ENCODE measurements around the gene PTPRN2.

The PTPRN2 gene

DNA sequence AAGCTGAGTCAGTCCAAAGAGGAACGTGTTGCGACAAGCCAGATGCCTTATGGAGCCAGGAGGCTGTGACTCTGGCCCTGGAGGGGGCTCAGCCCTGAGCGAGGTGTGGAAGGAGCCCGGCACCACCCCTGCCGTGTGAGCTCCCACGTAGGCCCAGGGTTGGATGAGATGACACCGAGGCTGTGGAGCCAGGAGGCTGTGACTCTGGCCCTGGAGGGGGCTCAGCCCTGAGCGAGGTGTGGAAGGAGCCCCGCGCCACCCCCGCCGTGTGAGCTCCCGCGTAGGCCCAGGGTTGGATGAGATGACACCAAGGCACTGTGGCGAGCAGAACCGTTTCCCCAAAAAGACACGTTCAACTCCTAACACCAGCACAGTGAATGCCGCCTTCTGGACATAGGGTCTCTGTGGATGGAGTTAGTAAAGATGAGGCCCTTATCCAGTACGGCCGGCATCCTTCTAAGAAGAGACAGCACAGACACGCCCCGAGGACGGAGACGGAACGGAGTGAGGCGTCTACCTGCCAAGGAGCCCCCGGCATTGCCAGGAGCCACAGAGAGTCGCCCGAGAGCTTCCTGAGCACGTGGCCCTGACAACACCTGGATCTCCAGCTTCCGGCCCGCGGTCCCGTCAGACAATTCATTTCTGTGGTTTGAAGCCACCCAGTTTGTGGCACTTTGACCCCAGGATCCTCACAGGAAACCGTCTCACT lies 778.3 kb downstream of the PTPRN2 start:
- H3K36me3 Mint-ChIP-seq: no peaks in the 10 kb centered on the region
- peaks cover 9% of the 10 kb centered on the region for H3K27me3 Mint-ChIP-seq
- no peak for DNase-seq
- CTCF ChIA-PET: no interaction called here
- H3K27ac Mint-ChIP-seq: no peak overlapping the region
- no peak overlapping the region for H3K4me3 Mint-ChIP-seq
- peaks cover 3% of the 10 kb centered on the region for H3K9me3 Mint-ChIP-seq
- H3K4me1 Mint-ChIP-seq: no peaks in the 10 kb centered on the region

DNA sequence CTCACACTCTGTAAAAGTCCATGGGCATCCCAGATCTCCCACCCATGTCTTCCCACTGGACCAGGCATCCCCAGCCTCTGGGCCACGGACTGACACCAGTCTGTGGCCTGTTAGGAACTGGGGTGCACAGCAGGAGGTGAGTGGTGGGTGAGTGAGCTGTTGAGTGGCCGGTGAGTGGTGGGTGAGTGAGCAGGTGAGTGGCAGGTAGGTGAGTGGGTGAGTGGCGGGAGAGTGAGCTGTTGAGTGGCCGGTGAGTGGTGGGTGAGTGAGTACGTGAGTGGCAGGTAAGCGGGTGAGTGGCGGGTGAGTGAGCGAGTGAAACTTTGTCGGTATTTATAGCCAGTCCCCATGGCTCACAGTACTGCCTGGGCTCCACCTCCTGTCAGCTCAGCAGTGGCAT lies 779.6 kb downstream of the PTPRN2 start:
- H3K27ac Mint-ChIP-seq: no peak overlapping the region
- H3K36me3 Mint-ChIP-seq: no peaks in the 10 kb centered on the region
- H3K27me3 Mint-ChIP-seq: peaks cover 9% of the 10 kb centered on the region
- no peak overlapping the region for H3K4me3 Mint-ChIP-seq
- CTCF ChIA-PET: no interaction called here
- peaks cover 3% of the 10 kb centered on the region for H3K9me3 Mint-ChIP-seq
- H3K4me1 Mint-ChIP-seq: no peaks in the 10 kb centered on the region
- no peak for DNase-seq

DNA sequence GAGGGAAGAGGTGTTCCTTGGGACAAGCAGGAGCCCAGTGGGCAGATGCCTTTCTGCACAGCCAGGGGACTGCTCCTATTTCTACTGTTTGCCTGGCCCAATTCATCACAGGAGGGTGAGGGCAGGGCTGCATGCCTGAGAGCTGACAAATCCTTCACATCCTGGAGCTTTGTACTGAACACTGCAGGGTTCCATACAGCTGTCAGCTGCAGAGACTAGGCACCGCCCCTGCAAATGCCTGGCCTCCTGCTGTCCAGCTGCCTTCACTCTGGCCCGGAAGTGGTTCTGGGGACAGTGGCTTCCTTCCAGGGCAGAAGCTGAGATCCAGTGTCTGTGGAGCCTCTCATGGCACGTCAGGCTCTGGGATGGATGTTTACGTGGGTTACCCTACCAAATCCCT lies 780.1 kb downstream of the PTPRN2 start:
- Mint-ChIP-seq H3K4me1 (no peaks in the 10 kb centered on the region), H3K9me3 (peaks cover 3% of the 10 kb centered on the region), H3K27ac (no peak overlapping the region), H3K27me3 (peaks cover 9% of the 10 kb centered on the region), H3K4me3 (no peak overlapping the region), H3K36me3 (no peaks in the 10 kb centered on the region)
- DNase-seq: no peak
- CTCF ChIA-PET: no interaction called here

DNA sequence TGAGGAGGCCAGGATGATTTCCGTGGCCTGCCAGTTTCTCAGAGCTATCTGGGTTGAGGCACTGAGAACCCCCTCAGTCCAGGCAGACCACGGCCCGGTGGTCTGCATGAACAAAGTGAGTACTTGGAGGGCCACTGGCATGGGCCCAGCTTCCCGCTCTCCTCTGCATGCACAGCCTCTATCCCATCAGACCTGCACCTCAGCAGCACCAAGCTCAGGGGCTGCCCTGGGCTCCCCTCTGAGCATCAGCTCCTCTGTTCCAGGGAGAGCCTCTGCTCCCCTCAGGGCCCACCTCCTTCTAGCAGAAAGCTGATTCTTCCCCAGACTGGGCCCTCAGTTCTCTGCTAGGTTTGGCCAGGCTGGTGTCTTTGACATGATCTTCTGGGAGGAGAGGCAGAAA lies 780.9 kb downstream of the PTPRN2 start:
- peaks cover 3% of the 10 kb centered on the region for H3K9me3 Mint-ChIP-seq
- H3K27ac Mint-ChIP-seq: no peak overlapping the region
- H3K36me3 Mint-ChIP-seq: no peaks in the 10 kb centered on the region
- no peak for DNase-seq
- H3K4me1 Mint-ChIP-seq: no peaks in the 10 kb centered on the region
- peaks cover 9% of the 10 kb centered on the region for H3K27me3 Mint-ChIP-seq
- CTCF ChIA-PET: no interaction called here
- no peak overlapping the region for H3K4me3 Mint-ChIP-seq

DNA sequence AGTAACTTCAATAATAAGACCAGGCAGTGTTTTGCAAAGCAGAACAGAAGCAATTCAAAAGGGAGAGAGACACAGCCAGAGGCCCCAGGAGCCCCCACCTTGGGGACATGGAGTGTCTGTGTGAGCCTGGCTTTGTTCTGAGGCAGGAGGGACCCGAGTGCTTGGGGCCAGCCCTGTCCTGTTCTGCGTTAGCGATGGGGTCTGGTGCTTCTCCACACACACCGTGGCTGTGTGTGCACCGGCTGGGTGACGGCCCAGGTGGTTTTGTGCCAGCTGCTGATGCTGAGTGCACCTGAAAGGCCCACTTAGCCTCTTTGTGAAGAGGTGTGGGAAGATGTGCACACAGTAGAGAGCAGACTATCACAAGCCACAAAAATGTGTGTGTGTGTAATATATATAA lies 781.9 kb downstream of the PTPRN2 start:
- no peak for DNase-seq
- H3K36me3 Mint-ChIP-seq: no peaks in the 10 kb centered on the region
- CTCF ChIA-PET: no interaction called here
- H3K9me3 Mint-ChIP-seq: peaks cover 3% of the 10 kb centered on the region
- no peak overlapping the region for H3K4me3 Mint-ChIP-seq
- H3K4me1 Mint-ChIP-seq: no peaks in the 10 kb centered on the region
- peaks cover 9% of the 10 kb centered on the region for H3K27me3 Mint-ChIP-seq
- no peak overlapping the region for H3K27ac Mint-ChIP-seq

DNA sequence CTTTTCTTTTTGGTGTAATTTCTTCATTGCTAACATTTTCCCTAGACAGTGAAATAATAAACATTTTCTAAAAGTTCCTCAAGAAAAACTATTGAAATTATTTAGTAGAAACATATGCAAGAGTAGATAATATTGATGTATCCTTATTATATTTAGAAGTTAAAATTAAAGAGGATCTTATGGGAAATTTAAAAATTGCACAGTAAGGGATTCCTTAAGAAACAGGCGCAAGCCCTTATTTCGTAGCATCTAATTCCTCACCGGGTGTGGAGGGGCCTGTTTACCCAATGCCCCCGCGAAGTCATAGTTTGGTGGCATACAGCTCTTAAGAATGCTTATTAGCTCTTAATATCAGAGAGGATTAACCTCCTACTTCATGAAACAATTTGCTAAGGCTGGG lies 783.7 kb downstream of the PTPRN2 start:
- Mint-ChIP-seq H3K36me3 (no peaks in the 10 kb centered on the region), H3K4me1 (no peaks in the 10 kb centered on the region), H3K27ac (no peak overlapping the region), H3K27me3 (peaks cover 9% of the 10 kb centered on the region), H3K4me3 (no peak overlapping the region), H3K9me3 (peaks cover 3% of the 10 kb centered on the region)
- no peak for DNase-seq
- CTCF ChIA-PET: no interaction called here

DNA sequence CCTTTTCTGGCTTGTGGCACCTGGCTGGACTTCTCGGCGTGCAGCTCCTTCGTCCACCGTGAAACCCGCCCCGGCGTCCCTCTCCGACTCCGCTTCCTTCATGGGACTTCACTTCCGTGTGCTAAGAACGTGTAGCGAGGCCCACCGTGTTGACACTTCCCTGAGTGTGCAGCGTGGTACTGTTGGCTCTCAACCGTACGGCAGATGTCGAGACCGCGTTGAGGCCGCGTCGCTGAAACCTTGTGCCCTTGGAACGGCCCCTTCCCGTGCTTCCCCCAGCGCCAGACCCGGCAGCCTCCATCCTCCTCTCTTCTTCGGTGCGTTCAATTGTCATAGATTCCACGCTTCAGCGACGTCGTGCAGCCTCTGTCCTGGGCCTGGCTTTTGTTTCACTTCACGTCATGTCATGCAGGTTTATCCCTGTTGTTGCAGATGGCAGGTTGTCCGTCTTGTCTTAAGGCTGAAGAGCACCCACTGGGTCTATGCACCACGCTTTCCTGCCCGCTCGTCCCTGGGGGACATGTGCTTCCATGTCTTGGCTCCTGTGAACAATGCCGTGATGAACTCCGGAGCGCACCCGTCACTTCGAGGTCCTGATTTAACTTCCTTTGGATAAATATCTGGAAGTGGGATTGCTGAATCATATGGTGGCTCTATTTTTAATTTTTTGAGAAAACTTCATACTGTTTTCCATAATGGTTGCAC lies 785.5 kb downstream of the PTPRN2 start:
- Mint-ChIP-seq H3K4me3 (no peak overlapping the region), H3K36me3 (no peaks in the 10 kb centered on the region), H3K9me3 (no peaks in the 10 kb centered on the region), H3K4me1 (no peaks in the 10 kb centered on the region), H3K27ac (no peak overlapping the region), H3K27me3 (peaks cover 9% of the 10 kb centered on the region)
- no peak for DNase-seq
- CTCF ChIA-PET: no interaction called here

DNA sequence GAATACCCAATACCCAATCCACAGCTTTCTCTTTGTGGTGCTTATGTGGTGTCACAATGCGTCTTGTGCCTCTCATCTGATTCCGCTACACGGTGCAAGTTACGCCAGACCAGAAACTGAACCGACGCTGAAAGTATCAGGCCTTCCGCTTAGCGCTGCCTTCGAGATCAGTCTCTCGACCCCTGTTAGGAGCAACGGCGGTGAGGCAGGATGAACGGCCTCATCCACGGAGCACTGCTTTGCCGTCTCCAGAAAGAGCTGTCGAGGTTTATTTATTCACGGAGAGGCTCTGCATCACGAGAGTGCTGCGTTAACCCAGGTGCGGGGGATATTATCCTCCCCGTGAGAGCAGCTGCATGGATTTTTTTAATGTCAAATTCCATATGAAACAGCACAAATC lies 786.5 kb downstream of the PTPRN2 start:
- Mint-ChIP-seq H3K4me1 (no peaks in the 10 kb centered on the region), H3K9me3 (no peaks in the 10 kb centered on the region), H3K27ac (no peak overlapping the region), H3K4me3 (no peak overlapping the region), H3K36me3 (no peaks in the 10 kb centered on the region), H3K27me3 (peaks cover 5% of the 10 kb centered on the region)
- no peak for DNase-seq
- CTCF ChIA-PET: no interaction called here

DNA sequence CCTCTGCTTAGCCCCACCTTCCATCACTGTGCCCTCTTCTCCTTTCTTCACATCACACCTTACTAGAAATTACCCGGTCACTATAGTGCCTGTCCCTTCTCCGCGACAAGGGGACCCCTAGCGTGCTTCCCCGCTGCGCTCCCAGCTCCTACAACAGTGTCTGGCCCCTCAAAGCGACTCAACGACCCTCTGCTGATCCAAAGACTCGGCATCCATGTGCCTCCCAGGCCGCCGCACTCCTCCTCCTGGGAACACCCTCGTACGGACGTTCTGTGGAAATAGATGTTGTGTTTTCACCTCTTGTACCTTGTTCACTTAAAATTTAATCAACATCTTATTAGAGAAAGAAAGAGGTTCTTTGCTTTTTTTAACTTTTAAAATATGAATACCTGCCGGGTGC lies 787.3 kb downstream of the PTPRN2 start:
- Mint-ChIP-seq H3K27ac (no peak overlapping the region), H3K9me3 (no peaks in the 10 kb centered on the region), H3K4me3 (no peak overlapping the region), H3K36me3 (no peaks in the 10 kb centered on the region), H3K27me3 (peaks cover 5% of the 10 kb centered on the region), H3K4me1 (no peaks in the 10 kb centered on the region)
- CTCF ChIA-PET: no interaction called here
- DNase-seq: no peak

DNA sequence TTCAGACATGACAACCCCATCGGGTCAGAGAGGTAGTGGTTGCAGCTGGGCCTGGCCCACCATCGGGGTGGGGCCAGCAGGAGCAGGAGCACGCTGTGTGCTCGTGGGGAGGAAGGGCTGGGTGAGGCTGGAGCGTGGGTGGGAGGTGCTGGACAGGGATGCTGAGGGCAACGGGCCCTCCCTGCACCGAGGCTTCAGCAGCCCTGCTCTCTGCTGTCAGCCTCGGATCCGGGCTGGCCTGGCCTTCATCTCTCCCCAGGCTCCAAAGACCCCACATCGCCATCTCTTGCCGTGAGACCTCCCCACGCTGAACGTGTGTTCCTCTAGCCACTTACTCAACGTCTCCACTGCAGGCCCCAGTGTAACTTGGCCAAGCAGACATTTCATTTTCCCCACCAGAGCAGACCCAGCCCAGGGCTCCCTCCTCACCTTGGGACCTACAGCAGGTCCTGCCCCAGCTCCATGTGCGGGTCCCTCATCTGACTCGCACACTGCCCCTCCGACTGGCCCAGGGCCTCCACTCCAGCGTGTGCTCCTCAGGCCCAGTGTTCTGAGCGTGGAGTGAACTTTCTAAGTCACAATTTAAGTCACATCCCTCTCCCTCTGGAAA lies 788.4 kb downstream of the PTPRN2 start:
- H3K4me3 Mint-ChIP-seq: no peak overlapping the region
- H3K9me3 Mint-ChIP-seq: no peaks in the 10 kb centered on the region
- no peaks in the 10 kb centered on the region for H3K27me3 Mint-ChIP-seq
- CTCF ChIA-PET: no interaction called here
- no peaks in the 10 kb centered on the region for H3K36me3 Mint-ChIP-seq
- H3K4me1 Mint-ChIP-seq: no peaks in the 10 kb centered on the region
- no peak for DNase-seq
- no peak overlapping the region for H3K27ac Mint-ChIP-seq

DNA sequence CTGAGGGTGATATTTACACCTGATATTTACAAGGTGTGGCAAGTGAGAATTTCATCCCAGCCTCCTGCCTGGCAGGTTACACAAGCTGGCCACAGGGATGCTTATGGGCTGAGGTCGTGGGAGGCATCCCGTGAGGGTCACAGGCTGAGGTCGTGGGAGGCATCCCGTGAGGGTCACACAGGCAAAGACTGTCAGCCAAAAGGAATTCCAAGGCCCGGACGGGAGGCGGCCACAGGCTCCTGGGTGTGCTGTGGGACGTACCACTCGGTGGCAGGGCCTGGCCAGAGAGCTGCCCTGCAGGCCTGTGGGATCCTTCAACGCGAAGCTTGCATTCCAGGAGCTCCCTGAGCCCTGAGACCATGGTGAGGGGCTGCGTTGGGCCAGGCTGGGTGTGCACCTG lies 790.3 kb downstream of the PTPRN2 start:
- Mint-ChIP-seq H3K4me3 (no peak overlapping the region), H3K36me3 (no peaks in the 10 kb centered on the region), H3K4me1 (no peaks in the 10 kb centered on the region), H3K27ac (no peak overlapping the region), H3K27me3 (no peaks in the 10 kb centered on the region), H3K9me3 (no peaks in the 10 kb centered on the region)
- CTCF ChIA-PET: no interaction called here
- no peak for DNase-seq

DNA sequence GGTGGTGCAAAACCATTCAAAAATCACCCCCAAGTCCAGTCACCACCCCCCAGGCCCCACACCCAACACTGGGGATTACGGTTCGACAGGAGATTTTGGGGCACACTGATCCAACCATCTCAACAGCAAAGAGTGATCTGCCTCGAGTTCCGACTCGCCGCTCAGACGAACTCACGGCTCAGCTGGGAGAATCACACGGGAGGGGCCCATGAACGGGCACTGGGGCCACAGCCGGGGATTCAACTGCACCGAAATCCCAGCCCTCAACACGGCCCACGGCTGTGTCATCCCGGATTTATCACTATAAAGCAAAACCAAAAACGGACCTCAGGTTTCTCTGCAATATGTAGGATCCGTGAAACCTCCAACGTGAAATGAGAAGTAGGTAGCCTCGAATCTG lies 790.8 kb downstream of the PTPRN2 start:
- H3K27ac Mint-ChIP-seq: no peak overlapping the region
- CTCF ChIA-PET: no interaction called here
- H3K4me1 Mint-ChIP-seq: no peaks in the 10 kb centered on the region
- no peaks in the 10 kb centered on the region for H3K27me3 Mint-ChIP-seq
- H3K9me3 Mint-ChIP-seq: no peaks in the 10 kb centered on the region
- H3K36me3 Mint-ChIP-seq: no peaks in the 10 kb centered on the region
- H3K4me3 Mint-ChIP-seq: no peak overlapping the region
- no peak for DNase-seq

DNA sequence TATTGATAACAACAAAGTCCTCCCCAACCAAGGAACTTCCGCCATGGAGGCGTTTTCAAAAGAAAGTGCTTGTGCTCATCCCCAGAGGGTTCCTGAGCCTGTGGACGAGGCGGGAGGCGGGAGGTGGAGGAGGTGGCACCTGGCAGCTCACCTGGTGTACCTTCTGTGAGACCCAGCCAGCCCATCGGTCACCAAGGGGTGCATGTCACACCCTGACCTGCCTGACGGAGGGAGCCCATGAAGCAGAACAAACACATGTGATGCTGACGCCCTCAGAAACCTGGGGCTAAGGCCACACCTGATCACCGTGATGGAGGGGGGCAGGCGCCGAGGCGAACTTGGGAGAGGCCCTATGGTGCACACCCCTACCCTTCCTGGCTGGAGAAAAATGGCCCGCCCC lies 792.0 kb downstream of the PTPRN2 start:
- Mint-ChIP-seq H3K27ac (no peak overlapping the region), H3K4me1 (no peaks in the 10 kb centered on the region), H3K36me3 (no peaks in the 10 kb centered on the region), H3K27me3 (no peaks in the 10 kb centered on the region), H3K4me3 (no peak overlapping the region), H3K9me3 (no peaks in the 10 kb centered on the region)
- DNase-seq: no peak
- CTCF ChIA-PET: no interaction called here

DNA sequence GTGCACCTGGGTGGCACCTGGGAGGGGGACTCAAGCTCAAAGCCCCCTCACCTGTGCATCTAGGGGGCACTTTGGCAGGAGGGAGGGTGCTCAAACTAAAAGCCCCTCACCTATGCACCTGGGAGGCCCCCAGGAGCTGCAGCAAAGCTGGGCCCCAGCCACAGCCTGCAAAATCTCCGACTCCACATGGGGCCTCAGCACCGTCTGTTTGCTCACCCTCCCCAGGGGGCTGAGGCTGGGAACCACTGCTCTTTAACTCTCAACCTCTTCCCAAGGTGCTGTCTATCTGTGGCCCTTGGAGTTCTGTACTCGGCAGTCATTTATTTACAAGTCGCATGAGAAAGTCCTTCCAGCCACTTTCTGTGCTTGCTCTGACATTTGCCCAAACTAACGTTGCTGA lies 792.4 kb downstream of the PTPRN2 start:
- Mint-ChIP-seq H3K27me3 (no peaks in the 10 kb centered on the region), H3K9me3 (no peaks in the 10 kb centered on the region), H3K27ac (no peak overlapping the region), H3K4me3 (no peak overlapping the region), H3K4me1 (no peaks in the 10 kb centered on the region), H3K36me3 (no peaks in the 10 kb centered on the region)
- CTCF ChIA-PET: no interaction called here
- no peak for DNase-seq

DNA sequence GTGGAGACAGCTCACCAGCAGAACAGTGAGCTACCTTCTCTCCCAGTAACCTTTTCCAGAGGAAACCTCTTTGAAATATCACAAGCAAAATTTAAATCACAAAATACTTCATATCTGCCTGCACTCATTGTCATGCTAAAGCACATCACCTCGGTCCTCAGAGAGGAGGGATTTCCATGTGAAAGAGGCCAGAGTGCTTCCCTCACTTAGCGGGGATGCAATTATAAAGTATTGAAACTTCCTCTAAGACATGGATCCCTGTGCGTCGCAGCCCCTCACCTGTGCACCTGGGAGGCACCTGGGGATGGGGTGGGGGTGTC lies 792.9 kb downstream of the PTPRN2 start:
- no peak overlapping the region for H3K4me3 Mint-ChIP-seq
- H3K27ac Mint-ChIP-seq: no peak overlapping the region
- H3K9me3 Mint-ChIP-seq: no peaks in the 10 kb centered on the region
- H3K4me1 Mint-ChIP-seq: no peaks in the 10 kb centered on the region
- H3K27me3 Mint-ChIP-seq: no peaks in the 10 kb centered on the region
- DNase-seq: no peak
- H3K36me3 Mint-ChIP-seq: no peaks in the 10 kb centered on the region
- CTCF ChIA-PET: no interaction called here

Measured in activated naive CD4-positive, alpha-beta T cell treated with anti-CD3 and anti-CD28 coated beads, Interleukin-2, amount 10 ng/mL, durations not matched to agents 7 days and 5 days (primary cell).